Hepatocyte (in vitro differentiated cells): ENCODE results near the gene CHRNB1. TPM values are rescaled to one million over a fixed set of nuclear protein-coding genes. Genes with fewer than 3 reads are reported as not detected.

Experiments used
- DNase-seq: peaks from one replicate; pipeline ENCODE4 v3.0.0-alpha.2; 2016; ENCODE audit warnings: low spot score
- H2AFZ ChIP-seq: fragments of 200-600 bp; sonication (generic); 2 replicates; pipeline ENCODE4 v1.6.0; 2016; ENCODE audit warnings: antibody characterized with exemption, mild to moderate bottlenecking
- H3K27ac ChIP-seq: fragments of 200-600 bp; sonication (generic); 2 replicates; pipeline ENCODE4 v1.5.1; 2016; ENCODE audit warnings: mild to moderate bottlenecking
- H3K27me3 ChIP-seq: fragments of 200-600 bp; sonication (generic); 2 replicates; pipeline ENCODE4 v1.6.1; 2016
- H3K36me3 ChIP-seq: fragments of 200-600 bp; sonication (generic); replicated peaks from 2 replicates; pipeline ENCODE4 v1.5.1; 2016; ENCODE audit warnings: low read depth; ENCODE audit not compliant: insufficient read depth
- H3K4me1 ChIP-seq: fragments of 200-600 bp; sonication (generic); 2 replicates; pipeline ENCODE4 v1.5.1; 2016; ENCODE audit warnings: mild to moderate bottlenecking, moderate library complexity; ENCODE audit not compliant: insufficient read depth
- H3K4me2 ChIP-seq: fragments of 200-600 bp; sonication (generic); 2 replicates; pipeline ENCODE4 v1.6.0; 2016
- H3K4me3 ChIP-seq: fragments of 200-600 bp; sonication (generic); 2 replicates; pipeline ENCODE4 v1.5.1; 2016; ENCODE audit warnings: mild to moderate bottlenecking
- H3K79me2 ChIP-seq: fragments of 200-600 bp; sonication (generic); 2 replicates; pipeline ENCODE4 v1.6.0; 2017; ENCODE audit warnings: mild to moderate bottlenecking
- H3K9me2 ChIP-seq: fragments of 200-600 bp; sonication (generic); replicated peaks from 2 replicates; pipeline ENCODE4 v1.6.0; 2017; ENCODE audit warnings: mild to moderate bottlenecking; ENCODE audit not compliant: insufficient read depth
- H3K9me3 ChIP-seq: fragments of 200-600 bp; sonication (generic); 2 replicates; pipeline ENCODE4 v1.5.1; 2016; ENCODE audit warnings: low read depth, mild to moderate bottlenecking
- H4K20me1 ChIP-seq: fragments of 200-600 bp; sonication (generic); 2 replicates; pipeline ENCODE4 v1.6.0; 2016; ENCODE audit warnings: mild to moderate bottlenecking; ENCODE audit not compliant: insufficient read depth, poor library complexity, severe bottlenecking
- CTCF ChIP-seq: fragments of 200-600 bp; sonication (generic); IDR thresholded peaks from 2 replicates; pipeline ENCODE4 v1.5.1; 2016; ENCODE audit warnings: antibody characterized with exemption, mild to moderate bottlenecking; ENCODE audit not compliant: poor library complexity
- EZH2 ChIP-seq: fragments of 200-600 bp; sonication (generic); IDR thresholded peaks from 2 replicates; pipeline ENCODE4 v1.6.1; 2016; ENCODE audit warnings: antibody characterized with exemption, mild to moderate bottlenecking, borderline replicate concordance
- EZH2phosphoT487 ChIP-seq: fragments of 200-600 bp; sonication (generic); IDR thresholded peaks from one replicate; pipeline ENCODE4 v1.6.1; 2018; ENCODE audit warnings: antibody characterized with exemption, mild to moderate bottlenecking, low read depth, moderate library complexity; ENCODE audit not compliant: unreplicated experiment, severe bottlenecking
- WGBS: methylation state at CpG from one replicate; pipeline ENCODE4 v1.1.6; 2016; ENCODE audit warnings: low lambda C conversion rate; ENCODE audit errors: missing lambda C conversion rate; 5-methylcytosine and 5-hydroxymethylcytosine counted together
- polyA plus RNA-seq: library from polyadenylated mRNA; unstranded; fragments of >200 nt; fragmentation: Nextera tagmentation; extraction: Ambion mirVana; gene quantifications from 2 replicates; pipeline ENCODE4 v1.2.1, GENCODE V29; 2016
- total RNA-seq: library from RNA; depleted of rRNA; stranded (reverse); fragments of >200 nt; gene quantifications from 2 replicates; pipeline ENCODE4 v1.2.3, GENCODE V29; 2014

CHRNB1 gene
- total and polyA plus RNA-seq, 2 experiments from 2014 or later: 10.9 to 17.5 TPM

GRCh38 chr17:7408863-7409262 lies 36.0 kb upstream of the CHRNB1 start:
- Histone ChIP-seq H3K4me2 (no peak overlapping the region), H3K27ac (no peak overlapping the region), H3K36me3 (no peaks in the 10 kb centered on the region), H2AFZ (no peak overlapping the region), H3K79me2 (peaks cover 6% of the 10 kb centered on the region), H3K9me2 (no peaks in the 10 kb centered on the region), H3K9me3 (no peaks in the 10 kb centered on the region), H3K27me3 (no peaks in the 10 kb centered on the region), H3K4me1 (no peaks in the 10 kb centered on the region), H3K4me3 (no peak overlapping the region), H4K20me1 (no peaks in the 10 kb centered on the region)
- no peak for DNase-seq
- WGBS: 91% methylated on average over 6 of the region's 6 CpGs
- TF ChIP-seq EZH2phosphoT487 (no peak), CTCF (no peak), EZH2 (no peak)

- H3K79me2 ChIP-seq: peaks cover 6% of the 10 kb centered on the region
- no peaks in the 10 kb centered on the region for H3K9me3 ChIP-seq
- no peaks in the 10 kb centered on the region for H4K20me1 ChIP-seq
- 92% methylated on average over 6 of the region's 6 CpGs for WGBS
- H3K9me2 ChIP-seq: no peaks in the 10 kb centered on the region
- no peak overlapping the region for H3K4me3 ChIP-seq
- TF ChIP-seq EZH2phosphoT487: no peak
- TF ChIP-seq CTCF: no peak
- no peak for TF ChIP-seq EZH2
- no peak overlapping the region for H2AFZ ChIP-seq
- no peaks in the 10 kb centered on the region for H3K36me3 ChIP-seq
- H3K27me3 ChIP-seq: no peaks in the 10 kb centered on the region
- no peak overlapping the region for H3K4me2 ChIP-seq
- DNase-seq: no peak
- no peak overlapping the region for H3K27ac ChIP-seq
- H3K4me1 ChIP-seq: no peaks in the 10 kb centered on the region
Observed at GRCh38 chr17:7409716-7410115, 35.1 kb upstream of the CHRNB1 start.

GRCh38 chr17:7410634-7411426 lies 34.0 kb upstream of the CHRNB1 start:
- no peak overlapping the region for H3K27ac ChIP-seq
- H2AFZ ChIP-seq: no peak overlapping the region
- WGBS: 95% methylated on average over 23 of the region's 25 CpGs
- DNase-seq: no peak
- H4K20me1 ChIP-seq: no peaks in the 10 kb centered on the region
- no peaks in the 10 kb centered on the region for H3K9me3 ChIP-seq
- H3K36me3 ChIP-seq: no peaks in the 10 kb centered on the region
- TF ChIP-seq CTCF (no peak), EZH2 (no peak), EZH2phosphoT487 (no peak)
- no peaks in the 10 kb centered on the region for H3K4me1 ChIP-seq
- H3K27me3 ChIP-seq: no peaks in the 10 kb centered on the region
- no peaks in the 10 kb centered on the region for H3K9me2 ChIP-seq
- H3K79me2 ChIP-seq: peaks cover under 1% of the 10 kb centered on the region
- H3K4me2 ChIP-seq: no peak overlapping the region
- H3K4me3 ChIP-seq: no peak overlapping the region
